ENCODE results near the gene MPND. TPM values are rescaled to one million over a fixed set of nuclear protein-coding genes. Genes with fewer than 3 reads are reported as not detected.
"Not testable (repeated sequence)": the region's sequence is repeated elsewhere in the genome, so short reads cannot be mapped to it uniquely, and the experiment has no call there.

Gene MPND
- total RNA-seq, 2 experiments from 2014 or later: 12.6 to 18.0 TPM

DNA sequence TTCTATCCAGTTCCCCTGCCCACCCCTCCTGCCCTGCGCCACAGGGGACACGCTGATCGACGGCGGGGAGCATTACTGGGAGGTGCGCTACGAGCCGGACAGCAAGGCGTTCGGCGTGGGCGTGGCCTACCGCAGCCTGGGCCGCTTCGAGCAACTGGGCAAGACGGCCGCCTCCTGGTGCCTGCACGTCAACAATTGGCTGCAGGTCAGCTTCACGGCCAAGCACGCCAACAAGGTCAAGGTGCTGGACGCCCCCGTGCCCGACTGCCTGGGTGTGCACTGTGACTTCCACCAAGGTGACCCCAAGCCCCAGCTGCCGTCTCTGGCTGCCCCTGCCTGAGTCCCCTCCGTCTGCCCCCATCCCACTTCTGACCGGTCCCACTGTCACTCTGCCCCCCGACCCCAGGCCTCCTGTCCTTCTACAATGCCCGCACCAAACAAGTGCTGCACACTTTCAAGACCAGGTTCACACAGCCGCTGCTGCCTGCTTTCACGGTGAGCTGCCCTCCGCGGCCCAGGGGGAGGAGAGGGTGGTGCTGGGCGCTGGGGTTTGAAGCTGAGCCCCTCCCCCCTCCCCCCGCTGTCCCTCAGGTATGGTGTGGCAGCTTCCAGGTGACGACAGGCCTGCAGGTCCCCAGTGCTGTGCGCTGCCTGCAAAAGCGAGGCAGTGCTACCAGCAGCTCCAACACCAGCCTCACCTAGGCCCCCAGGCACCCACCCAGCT lies 20.3 kb upstream of the MPND start:
- ChIA-PET CTCF (interaction anchor here (0.9 to 1.2 kb wide), 4 partner anchors 28 to 253 kb away, joined by 3 to 4 read pairs (median 4); no protein-coding TSS in a partner anchor), POLR2A (interaction anchor here (0.6 to 0.9 kb wide), 2 partner anchors 22 to 42 kb away, joined by 3 to 6 read pairs; no protein-coding TSS in a partner anchor)
- DNase-seq (no peak), ATAC-seq (no peak)
- Mint-ChIP-seq H3K27me3 (no peaks in the 10 kb centered on the region), H3K4me3 (no peak overlapping the region), H3K36me3 (ENCODE audit: low read depth) (no peaks in the 10 kb centered on the region), H3K4me1 (peaks cover 17% of the 10 kb centered on the region), H3K9me3 (ENCODE audit: low read depth) (peaks cover 4% of the 10 kb centered on the region), H3K27ac (no peak overlapping the region)
- intact Hi-C loops (cut with DNase I, micrococcal nuclease): no loop called here

DNA sequence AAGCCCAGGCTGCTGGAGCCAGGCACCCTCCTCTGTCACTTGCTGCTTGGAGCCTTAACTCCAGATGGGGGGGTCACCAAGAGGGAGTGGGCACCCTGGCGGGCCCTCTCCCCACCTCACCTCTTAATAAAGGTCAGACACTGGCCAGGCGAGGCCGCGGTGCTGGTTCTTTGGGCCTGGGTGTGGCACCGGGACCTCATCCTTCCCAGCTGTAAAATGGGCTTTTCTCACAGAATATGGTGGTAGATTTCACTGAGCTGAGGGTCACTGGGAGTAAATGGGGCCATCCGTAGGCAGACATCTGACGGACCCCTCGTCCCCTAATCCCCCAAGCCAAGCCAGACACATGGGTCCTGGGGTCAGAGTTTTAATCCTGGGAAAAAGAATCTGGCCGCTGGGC lies 19.7 kb upstream of the MPND start:
- intact Hi-C loops (cut with DNase I, micrococcal nuclease): no loop called here
- ChIA-PET CTCF (no interaction called here), POLR2A (interaction anchor here (0.6 to 1.7 kb wide), 2 partner anchors 20 to 22 kb away, joined by 3 to 6 read pairs; partner anchors contain the start of gene MPND)
- H3K4me1 Mint-ChIP-seq: peaks cover 19% of the 10 kb centered on the region
- no peak overlapping the region for H3K27ac Mint-ChIP-seq
- H3K4me3 Mint-ChIP-seq: no peak overlapping the region
- H3K36me3 Mint-ChIP-seq (ENCODE audit: low read depth): no peaks in the 10 kb centered on the region
- ATAC-seq: no peak
- no peaks in the 10 kb centered on the region for H3K27me3 Mint-ChIP-seq
- no peak for DNase-seq
- peaks cover 4% of the 10 kb centered on the region for H3K9me3 Mint-ChIP-seq (ENCODE audit: low read depth)

DNA sequence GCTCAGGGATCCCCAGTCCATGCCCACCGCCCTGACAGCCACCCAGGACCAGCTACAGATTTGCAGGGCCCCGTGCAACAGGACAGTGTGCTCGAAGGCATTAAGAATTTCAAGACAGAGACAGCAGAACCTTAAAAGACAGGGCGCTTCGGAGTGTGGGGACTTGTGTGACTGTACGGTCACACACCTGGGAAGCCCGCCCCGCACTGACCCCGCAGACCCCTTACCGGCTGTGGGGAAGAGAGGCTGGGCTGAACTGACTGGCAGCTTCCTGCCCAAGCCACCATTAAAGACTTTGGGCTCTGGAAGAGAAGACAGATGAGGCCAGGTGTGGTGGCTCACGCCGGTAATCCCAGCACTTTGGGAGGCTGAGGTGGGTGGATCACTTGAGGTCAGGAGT lies 19.1 kb upstream of the MPND start:
- Mint-ChIP-seq H3K9me3 (ENCODE audit: low read depth) (peaks cover 2% of the 10 kb centered on the region), H3K36me3 (ENCODE audit: low read depth) (peaks cover under 1% of the 10 kb centered on the region), H3K4me3 (no peak overlapping the region), H3K27ac (no peak overlapping the region), H3K27me3 (no peaks in the 10 kb centered on the region), H3K4me1 (peaks cover 20% of the 10 kb centered on the region)
- intact Hi-C loops (cut with DNase I, micrococcal nuclease): no loop called here
- DNase-seq (no peak), ATAC-seq (no peak)
- CTCF ChIA-PET: no interaction called here
- POLR2A ChIA-PET: interaction anchor here (1.7 kb wide), 1 partner anchor 19 kb away, joined by 3 read pairs; the partner anchor contains the start of gene MPND

DNA sequence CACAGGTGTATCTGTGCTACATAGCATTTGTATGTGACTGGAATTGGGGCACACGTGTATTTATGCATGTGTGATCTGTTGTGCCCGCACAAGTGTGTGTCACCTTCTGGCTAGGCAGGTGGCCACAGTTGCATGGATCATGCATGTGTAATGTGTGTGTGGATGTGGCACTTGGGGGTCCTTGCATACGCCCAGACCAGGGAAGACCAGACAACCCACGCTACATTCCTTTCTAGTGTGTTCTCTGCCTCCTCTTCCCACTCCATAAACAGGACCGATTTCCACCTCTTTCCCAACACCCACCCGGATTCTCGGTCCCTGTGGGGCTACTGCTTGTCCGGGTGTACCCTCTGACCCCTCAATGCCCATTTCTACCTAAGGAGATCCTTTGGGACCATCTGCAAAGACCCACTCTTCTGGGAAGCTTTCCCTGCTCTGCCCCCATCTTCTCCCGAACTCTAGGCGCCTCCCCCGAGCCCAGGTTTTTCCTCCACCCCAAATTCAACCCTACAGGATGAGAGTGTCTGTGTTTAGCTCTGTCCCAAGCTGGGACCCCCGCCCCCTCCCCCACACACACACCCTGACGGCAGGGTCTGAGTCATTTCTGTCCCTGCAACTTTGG lies 17.0 kb upstream of the MPND start:
- peaks cover 27% of the 10 kb centered on the region for H3K4me1 Mint-ChIP-seq
- intact Hi-C loops (cut with DNase I, micrococcal nuclease): loop anchor here in 1 of 2 experiments (5.0 kb wide), 7 partner anchors 144 to 1576 kb away; partner anchors contain the start of genes ANKRD24, APBA3, CACTIN and EEF2
- H3K4me3 Mint-ChIP-seq: peak overlapping the region; percentile 93
- ChIA-PET POLR2A (no interaction called here), CTCF (no interaction called here)
- ATAC-seq (no peak), DNase-seq (no peak)
- H3K27me3 Mint-ChIP-seq: no peaks in the 10 kb centered on the region
- H3K36me3 Mint-ChIP-seq (ENCODE audit: low read depth): peaks cover 8% of the 10 kb centered on the region
- H3K9me3 Mint-ChIP-seq (ENCODE audit: low read depth): no peaks in the 10 kb centered on the region
- H3K27ac Mint-ChIP-seq: no peak overlapping the region

DNA sequence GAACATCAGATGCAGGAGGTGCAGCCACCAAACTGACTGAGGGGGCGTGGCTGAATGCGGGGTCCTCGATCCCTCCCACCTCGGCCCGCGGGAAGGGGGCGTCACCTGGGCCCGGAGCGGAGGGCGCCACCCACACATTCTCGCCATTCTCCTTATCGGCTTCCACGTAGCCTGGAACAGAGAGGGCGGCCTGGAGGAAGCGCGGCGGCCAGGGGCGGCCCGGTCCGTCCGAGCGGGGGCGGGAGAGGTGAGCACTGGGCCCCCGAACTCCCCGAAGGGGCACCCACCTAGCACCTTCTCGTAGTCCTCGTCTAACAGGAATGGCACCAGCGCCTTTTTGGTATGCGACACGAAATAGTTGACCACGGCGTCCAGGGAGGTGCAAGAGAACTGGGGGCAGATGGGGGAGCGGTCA lies 16.5 kb upstream of the MPND start:
- intact Hi-C loops (cut with DNase I, micrococcal nuclease): loop anchor here in 1 of 2 experiments (1.0 to 5.0 kb wide), 9 partner anchors 60 to 1575 kb away; partner anchors contain the start of genes ANKRD24, APBA3, CACTIN and DAPK3
- Mint-ChIP-seq H3K9me3 (ENCODE audit: low read depth) (no peaks in the 10 kb centered on the region), H3K36me3 (ENCODE audit: low read depth) (peaks cover 8% of the 10 kb centered on the region), H3K4me3 (peak overlapping the region; percentile 93), H3K27ac (no peak overlapping the region), H3K4me1 (peaks cover 27% of the 10 kb centered on the region), H3K27me3 (no peaks in the 10 kb centered on the region)
- ChIA-PET POLR2A (no interaction called here), CTCF (no interaction called here)
- ATAC-seq (no peak), DNase-seq (peak; percentile 37)

DNA sequence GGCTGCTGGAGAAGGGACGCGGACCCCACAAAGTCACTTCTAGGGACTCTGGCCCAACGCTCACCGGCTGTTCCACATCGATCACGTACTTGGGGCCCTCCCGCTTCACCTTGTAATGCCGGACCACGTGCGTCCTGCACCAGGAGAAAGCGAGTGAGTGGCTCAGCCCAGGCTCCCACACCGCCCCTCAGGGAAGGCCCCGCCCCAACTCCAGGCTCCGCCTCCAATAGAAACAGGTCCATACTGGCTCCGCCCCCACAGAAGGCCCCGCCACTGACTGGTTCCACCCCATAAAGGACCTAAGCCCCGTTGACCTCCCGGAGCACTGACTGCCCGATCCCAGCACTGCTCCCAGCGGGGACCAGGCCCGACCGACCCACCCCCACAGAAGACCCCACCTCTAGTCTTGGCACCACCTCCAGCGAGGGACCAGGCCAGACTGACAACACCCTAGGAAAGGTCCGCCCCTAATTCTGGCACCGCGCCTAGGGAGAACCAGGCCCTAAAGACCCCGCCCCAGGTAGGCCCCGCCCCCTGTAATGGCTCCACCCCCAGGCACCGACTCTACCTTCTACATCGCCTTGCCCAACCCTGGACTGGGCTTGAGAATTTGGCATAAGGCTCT lies 16.0 kb upstream of the MPND start:
- Mint-ChIP-seq H3K27me3 (no peaks in the 10 kb centered on the region), H3K36me3 (ENCODE audit: low read depth) (peaks cover 8% of the 10 kb centered on the region), H3K27ac (peak overlapping the region; percentile 51), H3K4me3 (peak overlapping the region; percentile 93), H3K4me1 (peaks cover 27% of the 10 kb centered on the region), H3K9me3 (ENCODE audit: low read depth) (no peaks in the 10 kb centered on the region)
- DNase-seq (peak; percentile 94), ATAC-seq (peak; percentile 56)
- ChIA-PET POLR2A (interaction anchor here (1.1 kb wide), 1 partner anchor 15 kb away, joined by 12 read pairs; the partner anchor contains the start of gene MPND), CTCF (interaction anchor here (1.0 to 1.1 kb wide), 3 partner anchors 11 to 60 kb away, joined by 3 to 5 read pairs (median 3); partner anchors contain the start of gene STAP2)
- intact Hi-C loops (cut with DNase I, micrococcal nuclease): loop anchor here in 1 of 2 experiments (1.0 to 5.0 kb wide), 9 partner anchors 60 to 1575 kb away; partner anchors contain the start of genes ANKRD24, APBA3, CACTIN and DAPK3

GRCh38 chr19:4327877-4328242 lies 15.5 kb upstream of the MPND start:
- ChIA-PET CTCF (interaction anchor here (0.6 to 1.1 kb wide), 7 partner anchors 10 to 76 kb away, joined by 3 to 5 read pairs (median 3); partner anchors contain the start of gene STAP2), POLR2A (interaction anchor here (0.5 to 1.1 kb wide), 2 partner anchors 15 to 130 kb away, joined by 3 to 12 read pairs; partner anchors contain the start of gene MPND)
- ATAC-seq: peak; percentile 23
- intact Hi-C loops (cut with DNase I, micrococcal nuclease): loop anchor here (1.0 to 5.0 kb wide), 24 partner anchors 10 to 1574 kb away; partner anchors contain the start of genes MPND (in 2 of the 2), ANKRD24 (in 1 of the 2), APBA3 (in 1 of the 2) and CACTIN (in 1 of the 2)
- Mint-ChIP-seq H3K4me3 (peak overlapping the region; percentile 93), H3K27me3 (no peaks in the 10 kb centered on the region), H3K36me3 (ENCODE audit: low read depth) (peaks cover 8% of the 10 kb centered on the region), H3K27ac (peak overlapping the region; percentile 51), H3K4me1 (peaks cover 27% of the 10 kb centered on the region), H3K9me3 (ENCODE audit: low read depth) (no peaks in the 10 kb centered on the region)
- DNase-seq: no peak

GRCh38 chr19:4328243-4328990 lies 14.9 kb upstream of the MPND start:
- Mint-ChIP-seq H3K4me3 (peak overlapping the region; percentile 93), H3K9me3 (ENCODE audit: low read depth) (no peaks in the 10 kb centered on the region), H3K36me3 (ENCODE audit: low read depth) (peaks cover 8% of the 10 kb centered on the region), H3K27me3 (no peaks in the 10 kb centered on the region), H3K27ac (peak overlapping the region; percentile 94), H3K4me1 (peaks cover 27% of the 10 kb centered on the region)
- POLR2A ChIA-PET: interaction anchor here (0.5 to 1.1 kb wide), 2 partner anchors 14 to 130 kb away, joined by 3 to 12 read pairs; partner anchors contain the start of gene MPND
- peak; percentile 100 for DNase-seq
- ATAC-seq: peak; percentile 85
- CTCF ChIA-PET: interaction anchor here (0.6 to 1.1 kb wide), 7 partner anchors 10 to 76 kb away, joined by 3 to 5 read pairs (median 3); partner anchors contain the start of gene STAP2
- intact Hi-C loops (cut with DNase I, micrococcal nuclease): loop anchor here (1.0 to 5.0 kb wide), 22 partner anchors 10 to 1574 kb away; partner anchors contain the start of genes MPND (in 2 of the 2), ANKRD24 (in 1 of the 2), APBA3 (in 1 of the 2) and CACTIN (in 1 of the 2)

DNA sequence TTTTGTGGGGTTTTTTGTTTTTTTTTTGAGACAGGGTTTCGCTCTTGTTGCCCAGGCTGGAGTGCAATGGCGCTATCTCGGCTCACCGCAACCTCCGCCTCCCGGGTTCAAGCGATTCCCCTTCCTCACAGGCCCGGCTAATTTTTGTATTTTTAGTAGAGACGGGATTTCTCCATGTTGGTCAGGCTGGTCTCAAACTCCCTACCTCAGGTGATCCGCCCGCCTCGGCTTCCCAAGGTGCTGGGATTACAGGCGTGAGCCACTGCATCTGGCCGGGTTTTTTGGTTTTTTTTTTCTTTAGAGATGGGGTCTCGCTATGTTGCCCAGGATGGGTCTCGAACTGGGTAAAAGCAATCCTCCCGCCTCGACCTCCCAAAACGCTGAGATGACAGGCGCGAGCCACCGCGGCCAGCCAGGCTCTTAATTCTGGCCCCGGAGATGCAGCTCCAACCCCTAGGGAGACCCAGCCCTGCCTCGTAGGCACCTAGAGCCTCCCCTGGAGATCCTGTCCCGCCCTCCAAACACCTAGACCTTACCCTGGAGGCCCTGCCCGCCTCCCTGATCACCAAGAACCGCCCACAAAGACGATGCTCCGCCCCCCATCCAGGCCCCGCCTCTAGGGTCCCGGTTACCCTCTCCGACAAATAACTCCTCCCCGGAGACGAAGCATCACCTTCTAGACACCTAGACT lies 14.2 kb upstream of the MPND start:
- ATAC-seq; H3K9me3 Mint-ChIP-seq (ENCODE audit: low read depth); POLR2A ChIA-PET; CTCF ChIA-PET; H3K27me3 Mint-ChIP-seq: not testable (repeated sequence)
- peak overlapping the region; percentile 94 for H3K27ac Mint-ChIP-seq
- peak overlapping the region; percentile 93 for H3K4me3 Mint-ChIP-seq
- intact Hi-C loops (cut with DNase I, micrococcal nuclease): loop anchor here (1.0 to 5.0 kb wide), 22 partner anchors 9 to 1573 kb away; partner anchors contain the start of genes MPND (in 2 of the 2), ANKRD24 (in 1 of the 2), APBA3 (in 1 of the 2) and CACTIN (in 1 of the 2)
- peaks cover 11% of the 10 kb centered on the region for H3K36me3 Mint-ChIP-seq (ENCODE audit: low read depth)
- DNase-seq: peak; percentile 75
- H3K4me1 Mint-ChIP-seq: peaks cover 27% of the 10 kb centered on the region

DNA sequence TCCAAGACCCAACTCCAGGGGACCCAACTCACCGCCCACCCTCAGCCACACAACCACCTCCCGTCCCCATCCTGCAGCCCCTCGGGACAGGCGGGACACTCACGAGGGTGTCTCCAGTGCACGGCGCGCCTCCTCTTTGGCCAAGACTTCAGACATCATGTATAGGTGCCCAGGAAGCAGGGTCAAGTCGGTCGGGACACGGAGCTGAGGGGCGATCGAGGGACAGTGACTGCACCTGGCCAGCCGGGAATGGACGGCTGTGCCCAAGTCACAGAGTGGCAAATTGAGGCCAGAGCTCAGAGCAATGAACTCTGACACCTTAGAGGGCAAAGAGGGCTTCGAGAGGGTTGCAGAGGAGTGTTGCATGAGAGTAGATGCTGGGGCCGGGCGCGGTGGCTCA lies 13.5 kb upstream of the MPND start:
- no peak for DNase-seq
- peak overlapping the region; percentile 93 for H3K4me3 Mint-ChIP-seq
- ATAC-seq: no peak
- H3K27ac Mint-ChIP-seq: peak overlapping the region; percentile 58
- no peaks in the 10 kb centered on the region for H3K27me3 Mint-ChIP-seq
- intact Hi-C loops (cut with DNase I, micrococcal nuclease): loop anchor here in 1 of 2 experiments (5.0 kb wide), 7 partner anchors 148 to 1572 kb away; partner anchors contain the start of genes ANKRD24, APBA3, CACTIN and EEF2
- H3K4me1 Mint-ChIP-seq: peaks cover 27% of the 10 kb centered on the region
- H3K9me3 Mint-ChIP-seq (ENCODE audit: low read depth): peaks cover 5% of the 10 kb centered on the region
- ChIA-PET POLR2A (no interaction called here), CTCF (interaction anchor here (0.6 to 1.1 kb wide), 3 partner anchors 10 to 209 kb away, joined by 3 to 5 read pairs (median 3); no protein-coding TSS in a partner anchor)
- H3K36me3 Mint-ChIP-seq (ENCODE audit: low read depth): peaks cover 18% of the 10 kb centered on the region

All from activated CD4-positive, alpha-beta T cell treated with anti-CD3 and anti-CD28 coated beads for 36 hours (primary cell).